Stomach (tissue), 4 donors: ENCODE measurements around the gene PRKCA.

Experiments used
- POLR2AphosphoS5 ChIP-seq, 3 donors: sonication (generic); formaldehyde crosslinking; IDR thresholded peaks; one replicate each; pipeline ENCODE4 v1.6.1; 2016; ENCODE audit warnings: antibody characterized with exemption in 3 of 3
- TF ChIP-seq, protein P1 (sequence below), 7 experiments: fragments of 450-650 bp in 4 of 7; fragments of 200-600 bp in 3 of 7; sonication (generic) in 3 of 7; IDR thresholded peaks; one replicate each; pipeline ENCODE4 v1.5.1; 2016 to 2019; ENCODE audit warnings: antibody characterized with exemption in 7 of 7, control low read depth in 2 of 7, mild to moderate bottlenecking in 1 of 7

DNA sequence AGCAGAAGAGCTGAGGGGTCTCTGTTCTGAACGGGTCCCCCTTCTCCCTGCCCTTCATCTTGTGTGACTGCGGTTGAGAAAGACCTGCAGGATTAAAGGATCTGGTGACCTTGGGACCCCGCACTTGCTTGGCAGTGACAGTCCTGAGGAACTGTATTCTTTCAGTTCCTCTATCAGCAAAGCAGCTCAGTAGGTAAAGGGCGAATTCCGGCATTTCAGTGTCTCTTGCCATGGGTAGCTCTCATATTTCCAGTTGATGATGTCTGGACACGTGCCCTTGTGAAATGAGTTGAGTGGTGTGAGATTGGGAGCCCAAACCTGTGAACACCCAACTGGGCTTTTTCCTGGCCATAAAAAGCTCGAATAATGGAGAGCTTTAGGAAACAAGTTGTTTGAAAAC, 135.7 kb downstream of the PRKCA start:
- TF ChIP-seq, protein P1, sequence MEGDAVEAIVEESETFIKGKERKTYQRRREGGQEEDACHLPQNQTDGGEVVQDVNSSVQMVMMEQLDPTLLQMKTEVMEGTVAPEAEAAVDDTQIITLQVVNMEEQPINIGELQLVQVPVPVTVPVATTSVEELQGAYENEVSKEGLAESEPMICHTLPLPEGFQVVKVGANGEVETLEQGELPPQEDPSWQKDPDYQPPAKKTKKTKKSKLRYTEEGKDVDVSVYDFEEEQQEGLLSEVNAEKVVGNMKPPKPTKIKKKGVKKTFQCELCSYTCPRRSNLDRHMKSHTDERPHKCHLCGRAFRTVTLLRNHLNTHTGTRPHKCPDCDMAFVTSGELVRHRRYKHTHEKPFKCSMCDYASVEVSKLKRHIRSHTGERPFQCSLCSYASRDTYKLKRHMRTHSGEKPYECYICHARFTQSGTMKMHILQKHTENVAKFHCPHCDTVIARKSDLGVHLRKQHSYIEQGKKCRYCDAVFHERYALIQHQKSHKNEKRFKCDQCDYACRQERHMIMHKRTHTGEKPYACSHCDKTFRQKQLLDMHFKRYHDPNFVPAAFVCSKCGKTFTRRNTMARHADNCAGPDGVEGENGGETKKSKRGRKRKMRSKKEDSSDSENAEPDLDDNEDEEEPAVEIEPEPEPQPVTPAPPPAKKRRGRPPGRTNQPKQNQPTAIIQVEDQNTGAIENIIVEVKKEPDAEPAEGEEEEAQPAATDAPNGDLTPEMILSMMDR (IDR thresholded peaks at IDR 0.05), result no peak
- TF ChIP-seq POLR2AphosphoS5 (IDR thresholded peaks at IDR 0.05), result no peak
